Measurements from ENCODE around the gene PCDHGB1.

GRCh38 chr5:141345327-141345726, 4.6 kb upstream of the PCDHGB1 start:
- TF ChIP-seq CTCF (conservative IDR thresholded peaks at IDR 0.05 in 1 of 2, IDR thresholded peaks at IDR 0.05 in 1 of 2; ENCODE audit: low read depth in 1 of 2, low read length in 2 of 2) (no peak), EZH2 (IDR thresholded peaks at IDR 0.05; ENCODE audit: low read length, missing control alignments) (no peak)
